ENCODE measurements around the gene HES7. TPM values are rescaled to one million over a fixed set of nuclear protein-coding genes. Genes with fewer than 3 reads are reported as not detected.

Gene HES7
- total RNA-seq, 1 experiment from 2014 or later: 0.33 TPM

DNA sequence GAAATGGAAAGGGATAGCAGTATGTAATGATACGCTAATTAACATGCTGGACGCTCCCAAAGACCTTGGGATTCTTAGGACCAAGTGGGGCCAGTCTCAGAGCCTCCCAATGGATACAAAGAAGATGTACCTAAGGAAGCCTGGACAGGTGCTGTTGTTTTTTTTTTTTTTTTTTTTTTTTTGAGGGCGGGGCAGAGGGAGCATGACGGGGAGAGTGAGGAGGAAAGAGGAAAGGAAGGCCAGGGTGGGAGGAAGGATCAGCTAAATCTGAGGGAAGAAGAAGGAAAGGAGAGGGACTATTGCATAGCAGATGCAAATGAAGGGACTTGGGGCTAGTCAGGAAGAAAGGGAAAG, 36.3 kb upstream of the HES7 start:
- Mint-ChIP-seq H3K4me1 (peaks cover 35 to 39% of the 10 kb centered on the region in 2 experiments), H3K4me3 (peak overlapping the region in 1 of 2 experiments; percentile 69; a peak in 4 of 5 replicates), H3K27me3 (ENCODE audit: low read depth) (peaks cover 1% of the 10 kb centered on the region; the same call in 1 of the 2 replicates), H3K27ac (peak overlapping the region in 1 of 3 experiments; percentile 80; a peak in 2 of 7 replicates), H3K9me3 (no peaks in the 10 kb centered on the region), H3K36me3 (ENCODE audit: insufficient read depth in 1 of 3, low read depth in 3 of 3) (peaks cover 10 to 26% (median 22%) of the 10 kb centered on the region in 3 experiments)
- WGBS (ENCODE audit: extremely low coverage, insufficient read length, low lambda C conversion rate): no CpG with 5 or more reads among the region's 4 CpGs
- H4K20me1 ChIP-seq (ENCODE audit: control insufficient read depth, insufficient read depth, insufficient read length): no peaks in the 10 kb centered on the region
- no peak overlapping the region for H3K18ac ChIP-seq (ENCODE audit: insufficient read length, low read depth, low read length)
- no peaks in the 10 kb centered on the region for H3K79me2 ChIP-seq (ENCODE audit: insufficient read depth, low read length)
- H3K27me3 ChIP-seq (ENCODE audit: insufficient read depth, low read length): no peaks in the 10 kb centered on the region
- TF ChIP-seq, protein P1, sequence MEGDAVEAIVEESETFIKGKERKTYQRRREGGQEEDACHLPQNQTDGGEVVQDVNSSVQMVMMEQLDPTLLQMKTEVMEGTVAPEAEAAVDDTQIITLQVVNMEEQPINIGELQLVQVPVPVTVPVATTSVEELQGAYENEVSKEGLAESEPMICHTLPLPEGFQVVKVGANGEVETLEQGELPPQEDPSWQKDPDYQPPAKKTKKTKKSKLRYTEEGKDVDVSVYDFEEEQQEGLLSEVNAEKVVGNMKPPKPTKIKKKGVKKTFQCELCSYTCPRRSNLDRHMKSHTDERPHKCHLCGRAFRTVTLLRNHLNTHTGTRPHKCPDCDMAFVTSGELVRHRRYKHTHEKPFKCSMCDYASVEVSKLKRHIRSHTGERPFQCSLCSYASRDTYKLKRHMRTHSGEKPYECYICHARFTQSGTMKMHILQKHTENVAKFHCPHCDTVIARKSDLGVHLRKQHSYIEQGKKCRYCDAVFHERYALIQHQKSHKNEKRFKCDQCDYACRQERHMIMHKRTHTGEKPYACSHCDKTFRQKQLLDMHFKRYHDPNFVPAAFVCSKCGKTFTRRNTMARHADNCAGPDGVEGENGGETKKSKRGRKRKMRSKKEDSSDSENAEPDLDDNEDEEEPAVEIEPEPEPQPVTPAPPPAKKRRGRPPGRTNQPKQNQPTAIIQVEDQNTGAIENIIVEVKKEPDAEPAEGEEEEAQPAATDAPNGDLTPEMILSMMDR (conservative IDR thresholded peaks at IDR 0.05): no peak
- no peak overlapping the region for H3K4ac ChIP-seq (ENCODE audit: low read depth, low read length)
- no peak overlapping the region for H3K23ac ChIP-seq (ENCODE audit: insufficient read length, low read depth, low read length)
- no peak overlapping the region for H4K8ac ChIP-seq (replicated peaks; ENCODE audit: insufficient read length, low read depth, low read length)
- no peaks in the 10 kb centered on the region for H3K9me3 ChIP-seq (ENCODE audit: control insufficient read depth, low read depth, low read length)
- no peak overlapping the region for H3K27ac ChIP-seq (ENCODE audit: insufficient read length, low read depth, low read length)
- no peak overlapping the region for H4K5ac ChIP-seq (ENCODE audit: insufficient read length, low read depth, low read length)
- no peak overlapping the region for H2BK20ac ChIP-seq (ENCODE audit: low read depth, low read length, poor library complexity, severe bottlenecking)
- H3K4me1 ChIP-seq (ENCODE audit: insufficient read depth, low read length): peaks cover 3% of the 10 kb centered on the region; the same call in 1 of the 2 replicates
- H3K79me1 ChIP-seq (ENCODE audit: insufficient read depth, low read depth, low read length, poor library complexity, severe bottlenecking): no peaks in the 10 kb centered on the region
- no peak overlapping the region for H2BK12ac ChIP-seq (ENCODE audit: insufficient read length, low read depth, low read length)
- H2BK5ac ChIP-seq (ENCODE audit: insufficient read length, low read length): no peak overlapping the region
- H3K23me2 ChIP-seq (ENCODE audit: insufficient read length, low read depth, low read length, poor library complexity, severe bottlenecking): peaks cover 22% of the 10 kb centered on the region
- H3K56ac ChIP-seq (ENCODE audit: insufficient read length, low read depth, low read length): no peak overlapping the region
- H2BK15ac ChIP-seq (ENCODE audit: low read depth, low read length): no peak overlapping the region
- H3K4me2 ChIP-seq (ENCODE audit: insufficient read depth, insufficient read length, low read length): no peak overlapping the region
- no peak for DNase-seq
- no peak overlapping the region for H2AK5ac ChIP-seq (ENCODE audit: insufficient read length, low read length)
- H2BK120ac ChIP-seq (ENCODE audit: low read depth, low read length, poor library complexity, severe bottlenecking): no peak overlapping the region
- H2AFZ ChIP-seq (ENCODE audit: low read length): no peak overlapping the region
- no peak overlapping the region for H3K9ac ChIP-seq (ENCODE audit: extremely low read depth, insufficient read length, low read length)
- no peak overlapping the region for H3K14ac ChIP-seq (ENCODE audit: insufficient read depth, low read length)
- H3T11ph ChIP-seq (ENCODE audit: low read length): no peak overlapping the region
- H4K91ac ChIP-seq (ENCODE audit: insufficient read length, low read depth, low read length): no peak overlapping the region

Measured in H9 (cell line).